OCI-LY3 (cell line): ENCODE measurements around the gene TWIST2.

ENCODE experiments used
- H2AFZ ChIP-seq: fragments of 200-600, 300-600 bp; shearing (Covaris generic); 2 replicates; pipeline ENCODE4 v1.6.0; 2014; ENCODE audit warnings: antibody characterized with exemption, low read depth, low read length
- H3K27ac ChIP-seq: fragments of 200-600, 300-600 bp; sonication (generic); 2 replicates; pipeline ENCODE4 v1.5.1; 2014; ENCODE audit warnings: mild to moderate bottlenecking, low read length, moderate library complexity, mixed read lengths
- H3K27me3 ChIP-seq: fragments of 200-600, 300-600 bp; sonication (generic); 2 replicates; pipeline ENCODE4 v1.6.1; 2014; ENCODE audit warnings: low read depth, low read length, mixed read lengths
- H3K36me3 ChIP-seq: fragments of 200-600, 300-600 bp; sonication (generic); replicated peaks from 2 replicates; pipeline ENCODE3; 2014; ENCODE audit warnings: low read depth, low read length, mixed read lengths
- H3K4me1 ChIP-seq: fragments of 300-600, 200-600 bp; sonication (generic); 2 replicates; pipeline ENCODE4 v1.6.1; 2014; ENCODE audit warnings: low read length, mixed read lengths
- H3K4me2 ChIP-seq: fragments of 200-600, 300-600 bp; sonication (generic); 2 replicates; pipeline ENCODE4 v1.6.1; 2014; ENCODE audit warnings: low read length, mixed read lengths
- H3K4me3 ChIP-seq: fragments of 300-600, 200-600 bp; sonication (generic); 2 replicates; pipeline ENCODE4 v1.5.1; 2014; ENCODE audit warnings: antibody characterized with exemption, mild to moderate bottlenecking, low read length, moderate library complexity
- H3K79me2 ChIP-seq: fragments of 300-600, 200-600 bp; shearing (Covaris generic); 2 replicates; pipeline ENCODE4 v1.6.1; 2014; ENCODE audit warnings: mild to moderate bottlenecking, low read length, mixed read lengths
- H3K9ac ChIP-seq: fragments of 300-600, 200-600 bp; shearing (Covaris generic); 2 replicates; pipeline ENCODE4 v1.6.0; 2014; ENCODE audit warnings: mild to moderate bottlenecking, low read length, moderate library complexity
- H3K9me3 ChIP-seq: fragments of 200-600, 300-600 bp; shearing (Covaris generic); 2 replicates; pipeline ENCODE4 v1.6.1; 2014; ENCODE audit warnings: low read length, mixed read lengths; ENCODE audit not compliant: insufficient read depth
- H4K20me1 ChIP-seq: fragments of 200-600, 300-600 bp; sonication (generic); 2 replicates; pipeline ENCODE4 v1.6.1; 2016; ENCODE audit warnings: low read length, mixed read lengths; ENCODE audit not compliant: insufficient read depth
- CTCF ChIP-seq: fragments of 200-600, 300-600 bp; sonication (generic); IDR thresholded peaks from 2 replicates; pipeline ENCODE4 v1.5.1; 2014; ENCODE audit warnings: antibody characterized with exemption, low read length, low read depth
- EZH2phosphoT487 ChIP-seq: fragments of 200-600 bp; shearing (Covaris generic); IDR thresholded peaks from 2 replicates; pipeline ENCODE4 v1.6.1; 2018; ENCODE audit warnings: antibody characterized with exemption, mixed run types, low read depth

The TWIST2 gene

GRCh38 chr2:238943338-238944067 is 95.6 kb downstream of the TWIST2 start:
- Histone ChIP-seq H3K4me1 (no peaks in the 10 kb centered on the region), H3K36me3 (no peaks in the 10 kb centered on the region), H3K9ac (no peak overlapping the region), H3K9me3 (no peaks in the 10 kb centered on the region), H3K79me2 (no peaks in the 10 kb centered on the region), H3K27ac (no peak overlapping the region), H2AFZ (no peak overlapping the region), H3K4me3 (no peak overlapping the region), H3K4me2 (no peak overlapping the region), H4K20me1 (no peaks in the 10 kb centered on the region), H3K27me3 (no peaks in the 10 kb centered on the region)
- TF ChIP-seq EZH2phosphoT487 = no peak
- no peak for TF ChIP-seq CTCF

GRCh38 chr2:238945433-238946150 is 97.7 kb downstream of the TWIST2 start:
- Histone ChIP-seq H3K27ac (no peak overlapping the region), H3K9me3 (no peaks in the 10 kb centered on the region)

GRCh38 chr2:238946318-238947242 is 98.7 kb downstream of the TWIST2 start:
- Histone ChIP-seq H3K4me2 (no peak overlapping the region), H3K9ac (no peak overlapping the region)
- no peak for TF ChIP-seq EZH2phosphoT487
- no peak for TF ChIP-seq CTCF

More at GRCh38 chr2:238945433-238946150, 97.7 kb downstream of the TWIST2 start:
- Histone ChIP-seq H3K79me2 (no peaks in the 10 kb centered on the region), H3K4me1 (no peaks in the 10 kb centered on the region), H3K4me3 (no peak overlapping the region), H3K4me2 (no peak overlapping the region), H2AFZ (no peak overlapping the region), H3K27me3 (no peaks in the 10 kb centered on the region), H3K9ac (no peak overlapping the region), H4K20me1 (no peaks in the 10 kb centered on the region), H3K36me3 (no peaks in the 10 kb centered on the region)
- TF ChIP-seq CTCF (peak; percentile 35), EZH2phosphoT487 (no peak)

More at GRCh38 chr2:238946318-238947242, 98.7 kb downstream of the TWIST2 start:
- H3K36me3 ChIP-seq = no peaks in the 10 kb centered on the region
- H3K27me3 ChIP-seq = no peaks in the 10 kb centered on the region
- no peak overlapping the region for H3K27ac ChIP-seq
- H4K20me1 ChIP-seq = no peaks in the 10 kb centered on the region
- no peak overlapping the region for H2AFZ ChIP-seq
- H3K4me3 ChIP-seq = no peak overlapping the region
- no peaks in the 10 kb centered on the region for H3K9me3 ChIP-seq
- H3K4me1 ChIP-seq = no peaks in the 10 kb centered on the region
- H3K79me2 ChIP-seq = no peaks in the 10 kb centered on the region
